ENCODE results near the gene TANGO2.

DNA sequence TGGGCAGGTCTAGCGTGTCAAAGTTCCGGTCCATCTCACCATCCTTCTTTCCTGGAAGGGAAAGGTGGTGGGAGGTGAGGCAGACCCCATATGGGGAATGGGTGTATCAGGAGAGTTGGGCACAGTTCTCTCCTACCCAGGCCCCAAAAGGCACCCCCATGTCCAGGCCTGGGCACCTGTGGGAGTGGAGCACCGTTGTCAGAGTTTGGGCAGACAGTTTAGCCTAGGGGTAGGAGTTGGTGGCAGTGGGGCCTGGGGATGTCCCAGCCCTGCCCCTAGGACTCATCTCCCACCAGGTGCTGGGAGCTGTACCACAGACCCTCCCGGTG, 45.2 kb upstream of the TANGO2 start:
- TF ChIP-seq POLR2A (IDR thresholded peaks at IDR 0.05; ENCODE audit: borderline replicate concordance, extremely low read depth, insufficient read depth, insufficient read length) (no peak), YY1 (IDR thresholded peaks at IDR 0.05; ENCODE audit: extremely low read depth, insufficient replicate concordance, low read depth, low read length) (no peak), EZH2phosphoT487 (IDR thresholded peaks at IDR 0.05; ENCODE audit: borderline replicate concordance) (no peak), ELF1 (IDR thresholded peaks at IDR 0.05; ENCODE audit: borderline replicate concordance, low read depth) (no peak), SP1 (IDR thresholded peaks at IDR 0.05; ENCODE audit: low read depth) (no peak), POLR2AphosphoS5 (IDR thresholded peaks at IDR 0.05; ENCODE audit: low read depth, low read length) (no peak), EGR1 (IDR thresholded peaks at IDR 0.05; ENCODE audit: low read depth) (no peak), ZNF274 (IDR thresholded peaks at IDR 0.05; ENCODE audit: low read depth, low read length) (no peak)
- TF ChIP-seq, protein P1, sequence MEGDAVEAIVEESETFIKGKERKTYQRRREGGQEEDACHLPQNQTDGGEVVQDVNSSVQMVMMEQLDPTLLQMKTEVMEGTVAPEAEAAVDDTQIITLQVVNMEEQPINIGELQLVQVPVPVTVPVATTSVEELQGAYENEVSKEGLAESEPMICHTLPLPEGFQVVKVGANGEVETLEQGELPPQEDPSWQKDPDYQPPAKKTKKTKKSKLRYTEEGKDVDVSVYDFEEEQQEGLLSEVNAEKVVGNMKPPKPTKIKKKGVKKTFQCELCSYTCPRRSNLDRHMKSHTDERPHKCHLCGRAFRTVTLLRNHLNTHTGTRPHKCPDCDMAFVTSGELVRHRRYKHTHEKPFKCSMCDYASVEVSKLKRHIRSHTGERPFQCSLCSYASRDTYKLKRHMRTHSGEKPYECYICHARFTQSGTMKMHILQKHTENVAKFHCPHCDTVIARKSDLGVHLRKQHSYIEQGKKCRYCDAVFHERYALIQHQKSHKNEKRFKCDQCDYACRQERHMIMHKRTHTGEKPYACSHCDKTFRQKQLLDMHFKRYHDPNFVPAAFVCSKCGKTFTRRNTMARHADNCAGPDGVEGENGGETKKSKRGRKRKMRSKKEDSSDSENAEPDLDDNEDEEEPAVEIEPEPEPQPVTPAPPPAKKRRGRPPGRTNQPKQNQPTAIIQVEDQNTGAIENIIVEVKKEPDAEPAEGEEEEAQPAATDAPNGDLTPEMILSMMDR (IDR thresholded peaks at IDR 0.05 in 2 of 3, conservative IDR thresholded peaks at IDR 0.05 in 1 of 3; ENCODE audit: borderline replicate concordance in 1 of 3, insufficient read depth in 1 of 3, low read depth in 2 of 3, low read length in 2 of 3) = no peak
- TF ChIP-seq, protein P2, sequence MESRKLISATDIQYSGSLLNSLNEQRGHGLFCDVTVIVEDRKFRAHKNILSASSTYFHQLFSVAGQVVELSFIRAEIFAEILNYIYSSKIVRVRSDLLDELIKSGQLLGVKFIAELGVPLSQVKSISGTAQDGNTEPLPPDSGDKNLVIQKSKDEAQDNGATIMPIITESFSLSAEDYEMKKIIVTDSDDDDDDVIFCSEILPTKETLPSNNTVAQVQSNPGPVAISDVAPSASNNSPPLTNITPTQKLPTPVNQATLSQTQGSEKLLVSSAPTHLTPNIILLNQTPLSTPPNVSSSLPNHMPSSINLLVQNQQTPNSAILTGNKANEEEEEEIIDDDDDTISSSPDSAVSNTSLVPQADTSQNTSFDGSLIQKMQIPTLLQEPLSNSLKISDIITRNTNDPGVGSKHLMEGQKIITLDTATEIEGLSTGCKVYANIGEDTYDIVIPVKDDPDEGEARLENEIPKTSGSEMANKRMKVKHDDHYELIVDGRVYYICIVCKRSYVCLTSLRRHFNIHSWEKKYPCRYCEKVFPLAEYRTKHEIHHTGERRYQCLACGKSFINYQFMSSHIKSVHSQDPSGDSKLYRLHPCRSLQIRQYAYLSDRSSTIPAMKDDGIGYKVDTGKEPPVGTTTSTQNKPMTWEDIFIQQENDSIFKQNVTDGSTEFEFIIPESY (IDR thresholded peaks at IDR 0.05; ENCODE audit: extremely low read depth, insufficient replicate concordance, low read length) = no peak
- TF ChIP-seq, protein P3, sequence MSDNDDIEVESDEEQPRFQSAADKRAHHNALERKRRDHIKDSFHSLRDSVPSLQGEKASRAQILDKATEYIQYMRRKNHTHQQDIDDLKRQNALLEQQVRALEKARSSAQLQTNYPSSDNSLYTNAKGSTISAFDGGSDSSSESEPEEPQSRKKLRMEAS (IDR thresholded peaks at IDR 0.05) = no peak

All from HCT116 (cell line).